HG03565 (cell line): ENCODE measurements around the gene TCF12.
A peak's percentile ranks its signal among the peaks of the same experiment; 100 is the strongest.
"Not testable (repeated sequence)": the region's sequence is repeated elsewhere in the genome, so short reads cannot be mapped to it uniquely, and the experiment has no call there.

Source experiments
- ATAC-seq: cut with Tn5 transposase; IDR thresholded peaks from one replicate; pipeline ENCODE4 v1.9.1; 2021; ENCODE audit warnings: mild to moderate bottlenecking, moderate library complexity; ENCODE audit not compliant: unreplicated experiment

TCF12 gene

DNA sequence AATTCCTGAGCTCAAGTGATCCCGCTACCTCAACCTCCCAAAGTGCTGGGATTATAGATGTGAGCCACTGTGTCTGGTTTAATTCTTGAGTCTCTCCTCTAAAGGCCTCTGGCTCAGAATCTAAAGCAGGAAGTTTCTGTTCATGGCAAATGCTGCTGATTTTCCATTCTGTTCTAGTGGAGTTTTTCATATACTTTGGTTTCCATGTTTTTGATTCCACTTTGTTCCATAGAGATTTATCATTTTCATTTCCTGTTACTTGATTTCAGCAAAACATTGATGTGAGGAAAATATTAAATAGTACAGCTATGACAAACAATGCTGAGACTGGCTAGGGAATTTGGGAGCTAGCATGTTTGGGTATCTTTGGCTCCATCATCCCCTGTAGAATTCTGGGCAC, 205.6 kb downstream of the TCF12 start:
- no peak for ATAC-seq

DNA sequence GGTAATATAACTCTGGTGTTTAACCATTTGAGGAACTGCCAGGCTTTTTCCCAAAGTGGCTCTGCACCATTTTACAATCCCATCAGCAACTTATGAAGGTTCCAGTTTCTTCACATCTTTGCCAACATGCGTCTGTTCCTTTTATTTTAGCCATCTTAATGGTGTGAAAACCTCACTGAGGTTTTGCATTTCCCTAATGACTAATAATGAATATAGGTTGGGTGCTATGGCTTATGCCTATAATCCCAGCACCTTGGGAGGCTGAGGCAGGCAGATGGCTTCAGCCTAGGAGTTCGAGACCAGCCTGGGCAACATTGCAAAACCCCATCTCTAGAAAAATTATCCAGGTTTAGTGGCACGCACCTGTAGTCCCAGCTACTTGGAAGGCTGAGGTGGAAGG, 210.6 kb downstream of the TCF12 start:
- no peak for ATAC-seq

DNA sequence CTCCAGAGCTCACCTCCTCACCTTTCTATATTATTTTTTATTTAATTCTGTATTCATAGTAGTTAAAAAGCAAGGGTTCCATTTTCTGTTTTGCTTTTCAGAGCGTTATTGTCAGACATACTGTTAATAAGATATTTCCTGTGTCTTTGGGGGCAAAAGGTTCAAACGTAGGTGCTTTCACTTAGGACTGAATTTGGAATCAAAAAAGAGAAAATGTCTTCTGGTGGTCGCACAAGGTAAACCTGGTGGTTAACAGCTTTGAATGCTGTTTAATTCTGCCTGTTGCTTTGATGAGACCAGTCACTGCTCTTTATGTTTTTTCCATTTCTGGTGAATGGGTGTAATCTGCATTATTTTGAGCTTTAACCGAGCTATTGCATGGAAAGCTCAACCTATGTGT, 212.5 kb downstream of the TCF12 start:
- no peak for ATAC-seq

DNA sequence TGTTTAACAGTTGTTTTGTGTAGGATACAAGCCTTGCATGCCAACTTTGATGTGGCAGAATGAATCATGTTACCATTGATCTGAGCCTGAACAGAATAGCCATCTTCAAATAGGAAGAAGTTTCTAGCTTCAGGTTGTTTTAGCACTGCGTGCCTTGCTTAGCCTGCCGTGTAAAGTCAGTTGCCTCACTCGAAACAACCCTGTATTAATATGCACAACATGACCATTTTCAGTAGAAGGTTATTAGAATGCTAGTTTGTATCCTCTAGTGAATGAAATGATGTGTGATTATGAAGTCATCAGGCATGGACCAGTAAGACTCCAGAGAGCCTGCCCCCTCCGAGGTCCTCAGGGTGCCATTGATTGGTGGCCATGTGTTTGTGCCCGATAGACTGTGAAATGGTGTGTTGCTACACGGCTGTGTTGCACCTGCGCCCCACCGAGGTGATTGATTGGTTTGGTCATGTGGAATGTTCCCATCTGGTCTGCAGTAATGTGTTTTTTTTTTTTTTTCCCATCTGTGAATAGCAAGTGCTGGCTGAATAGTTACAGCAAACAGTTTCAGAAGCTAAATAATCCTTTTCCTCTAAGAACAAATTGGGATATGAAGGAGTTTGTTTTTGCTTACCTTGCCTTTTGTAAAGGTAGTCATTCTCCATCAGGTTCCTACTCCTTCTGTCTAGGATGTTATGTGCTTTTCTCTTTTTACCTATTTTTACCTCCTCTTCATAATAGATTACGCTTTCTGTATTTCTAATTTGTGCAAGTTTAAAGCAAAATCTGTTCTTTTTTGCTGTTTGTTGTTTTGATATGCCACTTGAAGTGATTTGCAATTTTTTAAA, 214.9 kb downstream of the TCF12 start:
- no peak for ATAC-seq

DNA sequence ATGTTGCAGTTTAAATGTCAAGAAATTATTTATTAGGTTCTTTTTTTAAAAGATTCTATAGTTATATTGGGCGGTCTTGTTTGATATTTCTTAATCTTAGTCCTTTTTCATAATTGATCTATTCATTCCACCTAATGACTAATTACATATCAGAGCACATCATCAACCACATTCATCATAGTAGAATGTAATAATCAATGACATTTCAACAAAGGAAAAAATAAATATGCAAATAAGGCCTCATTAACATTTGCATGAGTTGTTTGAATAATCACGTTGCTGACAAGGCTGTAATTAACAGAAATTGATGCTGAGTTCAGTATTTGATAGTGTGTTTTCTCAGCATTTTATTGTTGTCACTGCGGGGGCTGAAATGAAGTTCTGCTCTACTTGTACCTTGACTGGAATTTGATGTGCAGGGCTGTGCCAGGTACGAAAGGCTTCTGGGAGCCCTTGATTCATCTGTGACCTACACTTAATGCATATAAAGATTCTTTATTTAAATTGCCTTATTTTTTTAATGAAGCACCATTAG, 215.7 kb downstream of the TCF12 start:
- ATAC-seq = no peak

DNA sequence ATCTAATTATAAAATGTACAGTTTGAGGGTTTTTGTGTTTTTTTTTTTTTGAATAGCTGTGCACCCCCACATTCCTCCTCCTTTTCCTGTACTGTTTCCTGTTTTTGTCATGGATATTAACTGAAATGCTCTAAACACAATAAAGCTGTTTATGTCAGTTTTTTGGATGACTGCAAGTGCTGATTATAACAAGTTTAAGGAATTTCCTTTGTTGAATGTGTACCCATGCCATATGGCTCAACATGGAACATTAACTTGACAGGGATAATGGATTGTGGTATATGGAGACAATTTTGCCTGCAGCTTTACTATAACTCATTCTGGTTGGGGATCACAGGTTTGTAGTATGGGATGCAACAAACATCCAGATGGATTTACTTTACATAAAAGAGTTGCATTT, 216.4 kb downstream of the TCF12 start:
- ATAC-seq = no peak

DNA sequence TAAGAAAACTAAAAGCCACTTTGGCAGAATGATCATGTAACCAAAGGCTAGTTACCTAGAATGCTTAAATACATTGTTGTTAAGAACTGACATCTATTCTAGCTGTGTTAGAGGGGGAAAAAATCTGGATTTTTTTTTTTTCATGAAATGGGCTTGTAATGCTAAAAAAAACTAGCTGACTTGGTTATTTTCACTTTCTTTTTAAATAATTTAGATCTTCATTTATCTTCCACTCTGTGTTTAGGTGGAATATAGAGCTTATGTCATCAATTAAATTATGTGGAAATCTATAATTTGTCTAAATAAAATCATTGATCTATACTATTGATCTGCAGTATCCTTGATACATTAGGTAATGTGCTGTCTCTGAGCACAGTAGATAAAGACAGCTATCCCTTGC, 217.4 kb downstream of the TCF12 start:
- no peak for ATAC-seq

DNA sequence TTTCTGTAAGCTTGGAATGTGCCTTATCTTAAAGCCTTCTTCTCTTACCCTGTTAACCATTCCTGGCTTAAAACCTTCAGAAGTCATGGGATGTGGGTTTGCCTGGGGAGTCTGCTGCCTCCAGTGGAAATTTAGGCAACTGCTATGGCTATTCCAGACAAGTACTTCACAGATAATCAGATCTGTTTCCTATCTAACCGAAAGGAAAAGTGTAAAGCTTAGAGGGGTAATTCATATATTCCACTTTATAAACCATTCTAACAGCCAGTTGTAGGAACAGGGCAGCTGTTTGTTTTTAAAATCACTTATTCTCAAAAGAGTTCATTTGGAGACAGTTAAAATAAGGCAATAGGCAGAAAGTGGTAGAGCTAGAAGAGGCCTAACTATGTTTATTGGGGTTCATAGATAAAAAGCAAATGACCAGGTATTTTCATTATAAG, 219.9 kb downstream of the TCF12 start:
- ATAC-seq = no peak

DNA sequence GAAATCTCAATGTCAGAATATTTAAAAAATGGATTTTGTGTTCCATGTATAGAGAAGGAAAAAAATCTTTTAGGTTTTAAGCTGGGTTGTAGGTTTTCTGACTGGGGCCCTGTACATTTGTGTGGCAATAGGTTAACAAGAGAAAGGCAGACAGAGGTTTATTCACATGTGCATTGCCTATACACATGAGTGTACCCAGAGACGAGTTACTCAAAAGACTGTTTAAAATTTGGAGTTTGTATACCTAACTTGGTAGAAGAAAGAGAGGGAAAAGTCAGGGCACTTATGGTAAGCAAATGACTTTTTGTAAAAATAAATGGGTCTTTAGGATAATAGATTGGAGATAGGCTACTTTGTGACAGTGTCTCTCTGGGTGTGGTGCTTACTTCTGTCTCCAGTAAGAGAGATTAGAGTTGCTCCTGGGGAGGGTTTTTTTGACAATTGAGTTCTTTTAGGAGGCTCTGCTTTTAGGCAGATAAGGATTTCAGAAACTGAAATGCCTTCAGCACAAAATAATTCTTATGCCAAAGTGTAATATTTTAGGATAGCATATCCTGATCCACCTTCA, 225.2 kb downstream of the TCF12 start:
- ATAC-seq = no peak

DNA sequence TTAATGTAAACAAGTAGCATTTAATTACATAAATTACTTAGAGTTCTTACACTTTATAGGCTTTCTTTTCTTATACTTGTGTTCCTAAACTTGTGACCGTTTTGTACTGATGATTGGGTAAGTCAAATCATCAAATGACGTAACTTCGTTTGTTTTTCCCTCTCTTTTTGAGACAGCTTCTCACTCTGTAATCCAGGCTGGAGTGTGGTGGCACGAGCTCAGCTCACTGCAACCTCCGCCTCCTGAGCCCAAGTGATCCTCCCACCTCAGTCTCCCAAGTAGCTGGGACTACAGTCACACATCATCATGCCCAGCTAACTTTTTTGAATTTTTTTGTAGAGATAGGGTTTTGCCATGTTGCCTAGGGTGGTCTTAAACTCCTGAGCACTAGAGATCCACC, 226.0 kb downstream of the TCF12 start:
- ATAC-seq = no peak

DNA sequence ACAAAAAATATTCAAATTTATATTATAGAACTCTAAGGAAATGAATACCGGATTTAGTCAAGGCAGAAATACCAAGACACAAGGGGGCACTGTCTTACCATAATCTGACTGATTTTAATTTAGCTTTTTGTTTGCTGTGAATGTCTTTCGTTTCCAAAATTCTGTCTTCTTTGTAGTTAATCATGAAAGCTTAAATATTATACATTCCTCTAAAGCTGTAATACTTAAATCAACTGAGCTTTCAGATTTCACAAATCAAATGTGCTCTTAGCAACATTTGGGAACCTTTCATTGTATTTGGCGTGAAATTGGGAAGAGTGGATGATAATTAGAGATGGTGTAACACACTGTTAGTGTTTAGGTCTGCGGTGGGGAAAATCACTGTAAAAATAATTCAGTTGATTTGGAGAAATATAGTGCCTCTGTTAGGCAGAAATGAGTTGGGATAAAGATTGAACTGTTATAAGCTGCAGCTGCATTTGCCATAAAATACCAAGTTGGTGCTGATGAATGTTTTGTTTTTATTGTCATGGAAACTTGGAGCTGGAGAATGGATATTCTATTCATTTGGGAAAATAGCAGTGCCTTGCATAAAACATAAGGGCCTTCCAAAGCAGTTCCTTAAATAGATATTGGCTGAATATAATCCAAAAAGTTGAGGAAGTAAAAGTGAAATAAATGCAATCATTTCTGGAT, 228.2 kb downstream of the TCF12 start:
- no peak for ATAC-seq

DNA sequence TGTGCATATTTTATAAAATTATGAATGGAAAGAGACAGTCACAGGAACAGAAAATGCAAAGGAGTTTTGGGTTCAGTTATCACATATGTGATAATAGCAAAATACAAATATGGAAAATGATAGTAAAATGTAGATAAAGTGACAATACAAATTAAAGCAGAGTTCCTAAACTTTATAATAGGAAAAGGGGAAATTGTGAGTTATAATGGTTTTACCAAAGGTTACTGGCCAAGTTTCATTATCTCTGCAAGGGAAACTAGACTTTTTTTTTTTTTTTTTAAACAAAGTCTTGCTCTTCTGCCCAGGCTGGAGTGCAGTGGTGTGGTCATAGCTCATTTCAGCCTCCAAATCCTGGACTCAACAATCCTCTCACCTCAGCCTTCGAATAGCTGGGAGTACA, 229.2 kb downstream of the TCF12 start:
- no peak for ATAC-seq

DNA sequence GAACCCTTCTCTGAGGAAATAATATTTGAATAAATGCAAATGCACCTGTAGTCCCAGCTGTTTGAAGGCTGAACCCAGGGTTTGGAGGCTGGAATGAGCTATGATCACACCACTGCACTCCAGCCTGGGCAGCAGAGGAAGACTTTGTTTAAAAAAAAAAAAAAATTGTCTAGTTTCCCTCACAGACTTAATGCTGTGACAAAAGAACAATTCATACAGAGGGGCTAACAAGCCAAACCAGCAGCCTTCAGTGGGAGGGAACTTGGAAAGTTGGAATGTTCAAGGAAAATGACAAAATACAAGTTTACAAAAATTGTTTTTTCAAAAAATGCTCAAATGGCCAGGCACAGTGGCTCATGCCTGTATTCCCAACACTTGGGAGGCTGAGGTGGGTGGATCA, 229.8 kb downstream of the TCF12 start:
- ATAC-seq = no peak

DNA sequence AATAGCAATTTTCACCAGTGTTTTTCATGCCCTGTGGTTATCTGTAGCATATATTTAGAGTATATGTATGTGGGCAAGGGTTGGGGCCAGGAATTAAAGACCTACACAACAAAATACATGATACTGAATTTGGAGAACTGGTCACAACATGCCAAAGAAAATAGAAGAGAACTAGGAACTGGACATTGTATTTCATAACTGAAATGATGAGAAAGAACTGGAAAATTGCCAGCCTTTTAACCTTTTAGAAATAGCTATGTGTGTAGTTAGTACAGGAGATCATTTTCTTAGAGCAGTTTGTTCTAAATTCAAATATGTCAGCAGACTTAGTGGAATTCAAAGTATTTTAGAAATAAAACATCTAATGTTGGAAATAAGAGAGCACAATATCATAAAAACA, 230.8 kb downstream of the TCF12 start:
- no peak for ATAC-seq

DNA sequence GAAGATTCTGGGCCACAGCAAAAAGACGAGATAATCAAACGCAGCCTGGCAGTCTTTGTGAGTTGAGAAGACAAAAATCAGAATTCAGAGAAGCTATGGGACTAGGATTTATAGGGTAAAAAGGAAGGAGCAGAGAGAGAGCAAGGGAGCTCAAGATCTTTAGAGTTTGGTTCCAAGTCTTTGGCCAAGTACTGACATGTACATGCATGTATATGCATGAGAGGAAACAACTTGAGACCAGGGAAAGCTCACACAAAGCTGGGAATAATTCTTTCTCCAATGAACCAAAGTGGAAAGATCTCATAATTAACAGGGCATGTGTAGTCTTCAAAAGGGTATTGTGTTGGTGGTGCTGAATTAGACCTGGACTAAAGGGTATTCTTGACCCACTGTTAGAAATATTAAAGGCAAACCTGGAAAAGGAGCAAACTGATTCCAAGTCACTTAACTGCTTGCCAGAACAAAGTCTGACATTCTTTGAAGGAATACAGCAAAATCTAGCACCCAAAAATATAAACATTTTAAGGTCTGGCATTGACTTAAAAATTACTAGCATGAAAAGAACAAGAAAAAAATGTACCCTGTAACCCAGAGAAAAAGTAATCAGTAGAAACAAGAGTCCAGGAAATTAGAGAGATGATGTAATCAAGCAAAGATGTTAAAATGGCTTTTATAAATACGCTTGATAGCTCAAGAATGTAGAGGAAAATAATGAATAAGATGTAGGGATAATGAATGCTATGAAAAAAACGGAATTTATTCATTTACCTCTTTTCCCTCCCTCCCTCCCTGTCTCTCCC, 231.8 kb downstream of the TCF12 start:
- ATAC-seq = no peak

DNA sequence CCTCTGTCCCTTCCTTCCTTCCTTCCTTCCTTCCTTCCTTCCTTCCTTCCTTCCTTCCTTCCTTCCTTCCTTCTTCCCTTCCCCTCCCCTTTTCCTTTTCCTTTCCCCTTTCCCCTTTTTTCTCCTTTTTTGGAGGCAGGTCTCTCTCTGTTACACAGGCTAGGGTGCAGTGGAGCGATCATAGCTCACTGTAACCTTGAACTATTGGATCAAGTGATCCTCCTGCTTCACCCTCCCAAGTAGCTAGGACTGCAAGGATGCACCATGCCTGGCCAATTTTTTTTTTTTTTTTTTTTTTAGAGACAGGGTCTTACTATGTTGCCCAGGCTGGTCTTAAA, 232.4 kb downstream of the TCF12 start:
- not testable (repeated sequence) for ATAC-seq

DNA sequence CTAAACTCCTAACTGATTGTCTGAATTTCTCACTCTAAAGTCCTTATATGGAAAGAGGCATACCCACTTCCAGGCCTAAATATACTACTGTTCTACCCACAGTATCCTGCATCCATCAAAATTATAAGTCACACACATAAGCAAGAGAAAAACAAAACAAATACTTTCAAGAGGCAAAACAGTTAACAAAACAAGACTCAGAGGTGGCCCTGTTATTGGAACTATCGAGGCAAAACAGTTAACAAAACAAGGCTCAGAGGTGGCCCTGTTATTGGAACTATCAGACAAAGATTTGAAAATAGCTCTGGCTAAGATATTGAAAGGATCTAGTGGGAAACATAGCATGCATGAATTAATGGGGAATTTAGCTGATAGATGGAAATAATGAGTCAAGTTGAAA, 233.7 kb downstream of the TCF12 start:
- ATAC-seq = no peak

DNA sequence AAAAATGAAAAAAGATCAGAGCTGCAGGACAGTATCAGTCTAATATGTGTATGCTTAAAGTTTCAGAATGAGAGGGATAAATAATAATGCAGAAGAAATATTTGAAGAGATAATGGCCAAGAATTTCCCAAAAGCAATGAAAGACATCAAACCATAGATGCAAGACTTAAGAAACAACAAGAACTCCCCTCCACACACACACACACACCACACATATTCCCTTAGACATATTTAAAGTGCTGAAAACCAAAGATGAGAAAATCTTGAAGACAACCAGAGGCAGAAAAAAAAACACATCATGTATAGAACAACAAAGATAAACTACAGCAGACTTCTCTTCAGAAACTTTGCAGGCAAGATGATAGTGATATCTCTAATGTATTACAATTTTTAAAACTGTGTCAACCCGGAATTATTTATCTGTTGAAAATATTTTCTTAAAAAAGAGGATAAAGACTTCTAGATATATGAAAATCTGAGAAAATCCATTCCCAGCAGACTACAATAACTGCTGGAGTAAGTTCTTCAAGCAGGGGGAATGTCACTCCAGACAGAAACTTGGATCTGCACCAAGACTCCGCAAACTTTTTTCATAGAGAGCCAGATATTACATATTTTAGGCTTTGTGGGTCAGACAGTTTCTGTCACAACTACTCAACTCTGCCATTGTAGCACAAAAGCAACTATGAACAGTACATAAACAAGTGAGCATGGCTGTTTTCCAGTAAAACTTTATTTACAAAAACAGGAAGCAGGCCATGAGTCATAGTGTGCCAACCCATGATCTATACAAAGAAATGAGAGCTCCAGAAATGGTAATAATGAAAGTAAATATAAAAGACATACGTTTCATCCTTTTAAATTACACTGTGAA, 234.5 kb downstream of the TCF12 start:
- peak; percentile 60 for ATAC-seq

DNA sequence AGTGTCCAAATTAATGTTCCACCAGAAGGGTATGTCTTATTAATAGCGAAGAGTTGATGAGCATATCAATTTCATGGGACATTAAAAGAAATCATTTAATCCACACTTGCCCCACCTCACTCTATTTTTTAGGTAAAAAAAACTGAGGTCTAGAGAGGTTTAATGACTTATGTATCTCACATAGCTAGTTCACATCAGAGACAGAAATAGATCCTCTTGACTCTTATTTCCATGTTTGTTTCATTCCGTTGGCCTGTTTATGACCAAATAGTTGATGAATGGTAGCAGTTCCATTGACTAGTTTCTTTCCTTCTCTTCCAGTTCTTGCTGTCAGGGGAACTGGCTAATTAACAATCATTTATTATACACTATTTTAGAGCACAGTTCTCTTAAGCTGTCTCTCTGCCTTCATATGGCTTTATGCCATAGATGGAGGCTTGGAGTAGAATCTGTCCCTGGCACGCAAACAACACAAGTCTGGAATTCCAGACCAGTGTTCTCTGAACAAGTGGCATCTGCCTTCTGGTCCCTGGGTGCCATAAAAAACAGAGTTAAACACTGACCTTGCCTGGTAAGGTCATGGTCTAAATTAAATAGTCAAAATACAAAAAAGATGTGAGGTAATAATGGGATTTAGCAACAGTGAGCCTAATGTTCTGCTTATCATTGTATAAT, 237.9 kb downstream of the TCF12 start:
- no peak for ATAC-seq

DNA sequence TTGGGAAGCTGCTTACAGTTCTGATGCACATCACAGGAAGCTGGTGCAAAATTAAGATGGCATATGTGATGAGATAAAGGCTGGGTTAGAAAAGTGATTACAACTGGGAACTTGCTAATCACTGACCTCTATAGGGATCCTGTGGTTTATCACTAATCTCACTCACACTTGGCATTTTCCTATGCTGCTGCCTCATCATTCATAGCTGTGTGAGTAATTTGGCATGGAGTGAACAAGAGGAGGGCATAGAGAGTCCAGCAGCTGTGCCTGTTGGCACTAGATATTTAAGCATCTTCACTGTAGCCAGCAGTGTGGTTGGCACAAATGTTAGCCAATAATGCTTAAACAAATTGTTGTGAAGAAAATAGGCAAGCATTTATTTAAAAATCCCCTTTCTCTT, 240.1 kb downstream of the TCF12 start:
- ATAC-seq = no peak
